ENCODE measurements around the gene GLI3. TPM values are rescaled to one million over a fixed set of nuclear protein-coding genes. Genes with fewer than 3 reads are reported as not detected.

Gene GLI3
- total and polyA plus RNA-seq, 9 donors: 7.6 to 25.2 (median 15.6) TPM

DNA sequence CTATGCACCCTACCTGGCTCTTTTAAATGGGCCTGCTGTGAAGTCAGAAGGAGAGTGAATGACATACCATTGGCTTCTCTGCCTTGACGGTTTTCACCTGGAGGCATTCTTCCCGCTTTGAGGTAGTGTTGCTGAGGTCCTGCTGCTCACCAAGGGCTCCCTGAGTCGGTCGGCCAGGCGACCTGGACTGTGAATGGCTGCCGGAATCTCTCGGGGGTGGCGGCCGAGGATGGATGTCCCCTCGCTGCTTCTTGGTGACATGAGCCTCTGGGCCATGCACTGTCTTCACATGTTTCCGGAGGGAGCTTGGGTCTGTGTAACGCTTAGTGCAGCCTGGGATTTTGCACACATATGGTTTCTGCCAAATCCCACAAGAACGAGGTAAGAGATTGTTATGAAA lies 264.7 kb downstream of the GLI3 start:
- Histone ChIP-seq H3K9me3 (replicated peaks; ENCODE audit: control insufficient read depth, low read depth, low read length) (no peaks in the 10 kb centered on the region), H3K4me3 (ENCODE audit: low read length) (no peak overlapping the region), H3K4me1 (ENCODE audit: control insufficient read depth, insufficient read depth, low read length) (peaks cover 4% of the 10 kb centered on the region), H3K27me3 (ENCODE audit: control insufficient read depth, insufficient read depth, low read length) (no peaks in the 10 kb centered on the region), H3K36me3 (ENCODE audit: control insufficient read depth, insufficient read depth, low read length) (peaks cover 43% of the 10 kb centered on the region), H3K27ac (ENCODE audit: low read length) (no peak overlapping the region)
- no peak for DNase-seq
- WGBS (ENCODE audit: insufficient coverage): 85% methylated on average over 12 of the region's 13 CpGs

DNA sequence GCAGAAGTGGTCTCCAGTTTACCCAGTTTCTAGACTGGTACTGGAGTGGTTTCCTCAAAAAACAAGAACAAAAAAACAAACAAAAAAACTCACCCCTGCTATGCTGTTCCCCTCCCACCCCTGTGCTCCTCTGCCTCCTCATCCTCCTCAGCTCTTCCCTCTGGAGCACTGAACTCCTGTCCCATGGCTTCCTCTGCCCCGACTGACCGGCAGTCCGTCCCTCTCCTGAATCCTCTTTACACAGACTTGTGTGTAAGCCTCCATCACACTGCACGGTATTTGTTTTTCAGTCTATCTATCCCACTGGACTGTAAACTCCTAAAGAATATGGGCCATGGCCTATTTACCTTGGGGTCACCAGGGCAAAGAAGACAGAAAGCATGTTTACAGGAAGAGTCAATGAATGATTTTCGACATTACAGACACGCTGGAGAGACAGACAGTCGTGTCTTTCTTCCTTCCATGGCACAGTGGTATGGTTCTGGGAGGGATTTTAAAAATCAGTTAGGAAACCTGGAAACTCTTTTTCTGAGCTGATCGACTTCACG lies 265.3 kb downstream of the GLI3 start:
- no peak overlapping the region for H3K27ac ChIP-seq (ENCODE audit: low read length)
- H3K36me3 ChIP-seq (ENCODE audit: control insufficient read depth, insufficient read depth, low read length): peaks cover 48% of the 10 kb centered on the region
- no peaks in the 10 kb centered on the region for H3K27me3 ChIP-seq (ENCODE audit: control insufficient read depth, insufficient read depth, low read length)
- H3K9me3 ChIP-seq (replicated peaks; ENCODE audit: control insufficient read depth, low read depth, low read length): no peaks in the 10 kb centered on the region
- H3K4me1 ChIP-seq (ENCODE audit: control insufficient read depth, insufficient read depth, low read length): no peaks in the 10 kb centered on the region
- WGBS (ENCODE audit: insufficient coverage): 89% methylated on average over 4 of the region's 9 CpGs
- no peak for DNase-seq
- no peak overlapping the region for H3K4me3 ChIP-seq (ENCODE audit: low read length)

DNA sequence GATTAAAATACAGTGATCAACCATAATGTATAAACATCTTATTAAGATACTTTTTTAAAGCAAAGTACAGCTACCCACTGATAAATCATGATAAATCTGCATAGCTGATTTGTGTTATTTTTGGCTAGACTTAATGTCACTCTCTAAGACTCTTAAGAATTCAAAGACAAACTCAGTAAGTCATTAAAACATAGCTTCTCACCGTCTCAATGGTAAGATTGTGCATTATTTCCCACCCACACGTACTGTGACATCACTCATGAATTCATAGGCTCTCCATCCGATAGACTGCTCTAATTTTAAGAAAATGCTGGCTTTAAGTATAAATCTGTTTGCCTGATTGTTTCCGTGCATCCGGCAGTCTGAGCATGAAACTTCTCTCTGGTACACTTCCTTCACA lies 266.1 kb downstream of the GLI3 start:
- Histone ChIP-seq H3K36me3 (ENCODE audit: control insufficient read depth, insufficient read depth, low read length) (peaks cover 50% of the 10 kb centered on the region), H3K4me3 (ENCODE audit: low read length) (no peak overlapping the region), H3K4me1 (ENCODE audit: control insufficient read depth, insufficient read depth, low read length) (no peaks in the 10 kb centered on the region), H3K27ac (ENCODE audit: low read length) (no peak overlapping the region), H3K27me3 (ENCODE audit: control insufficient read depth, insufficient read depth, low read length) (no peaks in the 10 kb centered on the region), H3K9me3 (replicated peaks; ENCODE audit: control insufficient read depth, low read depth, low read length) (no peaks in the 10 kb centered on the region)
- no peak for DNase-seq
- 60% methylated on average over 1 of the region's 5 CpGs for WGBS (ENCODE audit: insufficient coverage)

DNA sequence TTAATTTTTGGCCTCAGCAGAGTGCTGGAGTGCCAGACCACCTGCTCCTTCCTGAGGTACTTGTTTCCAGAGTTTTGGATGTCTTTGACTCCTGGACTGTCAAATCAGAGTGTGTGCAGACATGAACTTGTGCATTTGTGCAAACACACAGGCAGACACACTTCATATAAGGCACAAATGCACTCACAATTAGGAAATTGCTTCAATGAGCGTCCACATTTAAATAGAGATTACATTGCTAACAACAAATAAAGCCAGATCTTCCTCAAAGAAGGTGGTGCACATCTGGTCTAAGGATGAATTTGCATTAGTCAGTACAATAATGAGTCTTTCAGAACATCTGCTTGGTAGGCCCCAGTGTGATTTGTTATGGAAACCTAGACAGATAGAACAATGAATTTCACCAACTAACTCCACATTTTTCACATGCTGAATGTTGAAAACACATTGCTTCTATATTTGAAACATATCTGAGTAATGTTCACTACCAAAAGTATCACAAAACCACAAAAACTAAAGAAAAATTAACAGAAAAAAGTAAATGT lies 267.4 kb downstream of the GLI3 start:
- Histone ChIP-seq H3K4me1 (ENCODE audit: control insufficient read depth, insufficient read depth, low read length) (no peaks in the 10 kb centered on the region), H3K9me3 (replicated peaks; ENCODE audit: control insufficient read depth, low read depth, low read length) (no peaks in the 10 kb centered on the region), H3K36me3 (ENCODE audit: control insufficient read depth, insufficient read depth, low read length) (peaks cover 58% of the 10 kb centered on the region), H3K4me3 (ENCODE audit: low read length) (no peak overlapping the region), H3K27ac (ENCODE audit: low read length) (no peak overlapping the region), H3K27me3 (ENCODE audit: control insufficient read depth, insufficient read depth, low read length) (no peaks in the 10 kb centered on the region)
- no CpG with 5 or more reads among the region's 1 CpG for WGBS (ENCODE audit: insufficient coverage)
- DNase-seq: peak; percentile 59

DNA sequence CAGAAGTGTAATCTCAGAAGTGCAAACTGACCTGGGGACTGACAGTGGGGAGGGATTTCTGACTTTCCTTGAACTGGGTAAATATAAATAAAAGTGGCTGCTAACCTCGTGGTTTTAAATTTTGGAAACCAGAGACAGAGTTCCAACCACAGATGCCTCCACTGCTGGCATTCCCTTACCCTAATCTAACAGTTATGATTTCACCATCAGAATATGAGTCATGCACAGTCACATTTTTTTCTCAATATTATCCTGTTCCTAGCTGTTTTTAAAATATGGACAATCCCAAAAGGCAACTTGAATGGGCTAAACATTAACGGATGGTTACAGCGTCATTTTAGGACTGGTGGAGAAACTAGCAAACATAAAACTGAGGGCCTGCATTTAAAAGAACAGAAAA lies 269.9 kb downstream of the GLI3 start:
- no peak for DNase-seq
- Histone ChIP-seq H3K27ac (ENCODE audit: low read length) (no peak overlapping the region), H3K9me3 (replicated peaks; ENCODE audit: control insufficient read depth, low read depth, low read length) (no peaks in the 10 kb centered on the region), H3K36me3 (ENCODE audit: control insufficient read depth, insufficient read depth, low read length) (peaks cover 56% of the 10 kb centered on the region), H3K4me3 (ENCODE audit: low read length) (no peak overlapping the region), H3K27me3 (ENCODE audit: control insufficient read depth, insufficient read depth, low read length) (no peaks in the 10 kb centered on the region), H3K4me1 (ENCODE audit: control insufficient read depth, insufficient read depth, low read length) (no peaks in the 10 kb centered on the region)
- no CpG with 5 or more reads among the region's 3 CpGs for WGBS (ENCODE audit: insufficient coverage)

DNA sequence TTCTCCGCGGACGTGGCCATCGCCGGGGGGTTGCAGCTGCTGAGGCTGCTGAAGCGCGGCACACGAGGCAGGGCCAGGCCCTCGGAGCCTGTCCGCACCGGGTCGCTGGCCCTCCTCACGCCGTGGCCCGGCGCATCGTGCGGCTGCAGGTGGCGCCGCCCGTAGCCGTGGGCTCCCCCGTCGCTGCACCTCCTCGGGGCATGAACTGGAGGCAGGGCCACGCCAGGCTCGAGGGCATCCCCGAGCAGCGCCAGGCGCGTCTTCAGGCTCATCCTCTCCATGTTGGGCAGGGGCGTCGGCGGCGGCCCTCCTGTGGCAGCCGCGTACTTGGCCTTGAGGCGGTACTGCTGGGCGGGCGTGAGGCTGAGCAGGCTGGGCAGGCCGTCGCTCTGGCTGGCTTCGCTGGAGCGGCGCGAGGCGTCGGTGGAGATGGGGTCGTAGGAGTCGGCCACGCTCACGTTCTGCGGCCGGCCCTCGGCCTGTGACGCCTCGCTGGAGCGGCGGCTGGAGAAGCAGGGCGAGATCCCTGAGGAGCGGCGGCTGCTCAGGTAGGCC lies 271.0 kb downstream of the GLI3 start:
- Histone ChIP-seq H3K27me3 (ENCODE audit: control insufficient read depth, insufficient read depth, low read length) (no peaks in the 10 kb centered on the region), H3K4me1 (ENCODE audit: control insufficient read depth, insufficient read depth, low read length) (no peaks in the 10 kb centered on the region), H3K4me3 (ENCODE audit: low read length) (no peak overlapping the region), H3K36me3 (ENCODE audit: control insufficient read depth, insufficient read depth, low read length) (peaks cover 53% of the 10 kb centered on the region), H3K27ac (ENCODE audit: low read length) (no peak overlapping the region), H3K9me3 (replicated peaks; ENCODE audit: control insufficient read depth, low read depth, low read length) (no peaks in the 10 kb centered on the region)
- no peak for DNase-seq
- 96% methylated on average over 62 of the region's 62 CpGs for WGBS (ENCODE audit: insufficient coverage)

DNA sequence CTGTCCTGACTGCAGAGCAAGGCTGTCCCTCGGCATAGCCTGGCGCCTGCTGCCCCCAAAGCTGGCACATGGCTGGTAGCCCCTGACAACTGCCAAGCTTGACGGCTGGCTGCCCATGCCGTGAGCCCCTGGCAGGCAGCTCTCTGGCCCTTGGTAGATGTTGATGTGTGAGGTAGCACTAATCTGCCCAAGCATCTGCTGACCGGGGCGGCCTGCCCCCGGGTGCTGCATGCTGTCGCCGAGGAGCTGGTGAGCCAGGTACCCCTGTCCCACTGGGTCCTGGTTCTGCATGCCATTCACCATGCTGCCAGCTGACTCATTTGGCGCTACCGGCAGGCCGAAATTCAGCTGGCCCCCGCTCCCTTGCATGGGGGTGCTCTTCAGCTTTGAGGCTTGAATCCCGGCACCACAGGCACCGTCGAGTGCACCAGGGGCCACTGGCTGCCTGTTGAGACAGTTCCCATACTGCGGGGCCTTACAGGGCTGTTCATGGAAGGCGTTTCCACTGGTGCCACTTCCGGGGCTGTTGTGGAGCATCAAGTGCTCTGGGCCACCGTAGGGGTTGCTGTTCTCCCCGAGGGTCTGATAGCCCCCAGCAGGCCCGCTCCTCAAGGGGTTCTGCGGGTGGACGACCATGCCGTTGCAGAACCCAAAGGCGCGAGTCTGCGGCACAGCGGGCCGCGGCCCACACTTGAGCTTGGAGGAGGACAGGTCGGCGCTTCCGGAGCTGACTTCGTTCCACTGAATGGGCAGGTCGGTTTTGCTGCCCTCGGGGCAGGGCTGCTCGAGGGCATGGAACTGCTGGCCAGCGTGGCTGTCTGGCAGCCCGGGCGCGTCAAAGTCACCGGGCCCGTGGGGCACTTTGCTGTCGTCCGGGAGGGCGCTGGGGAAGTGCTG lies 271.9 kb downstream of the GLI3 start:
- no peak for DNase-seq
- H3K9me3 ChIP-seq (replicated peaks; ENCODE audit: control insufficient read depth, low read depth, low read length): no peaks in the 10 kb centered on the region
- H3K4me3 ChIP-seq (ENCODE audit: low read length): no peak overlapping the region
- no peak overlapping the region for H3K27ac ChIP-seq (ENCODE audit: low read length)
- H3K4me1 ChIP-seq (ENCODE audit: control insufficient read depth, insufficient read depth, low read length): no peaks in the 10 kb centered on the region
- H3K36me3 ChIP-seq (ENCODE audit: control insufficient read depth, insufficient read depth, low read length): peaks cover 56% of the 10 kb centered on the region
- WGBS (ENCODE audit: insufficient coverage): 96% methylated on average over 45 of the region's 47 CpGs
- H3K27me3 ChIP-seq (ENCODE audit: control insufficient read depth, insufficient read depth, low read length): no peaks in the 10 kb centered on the region

DNA sequence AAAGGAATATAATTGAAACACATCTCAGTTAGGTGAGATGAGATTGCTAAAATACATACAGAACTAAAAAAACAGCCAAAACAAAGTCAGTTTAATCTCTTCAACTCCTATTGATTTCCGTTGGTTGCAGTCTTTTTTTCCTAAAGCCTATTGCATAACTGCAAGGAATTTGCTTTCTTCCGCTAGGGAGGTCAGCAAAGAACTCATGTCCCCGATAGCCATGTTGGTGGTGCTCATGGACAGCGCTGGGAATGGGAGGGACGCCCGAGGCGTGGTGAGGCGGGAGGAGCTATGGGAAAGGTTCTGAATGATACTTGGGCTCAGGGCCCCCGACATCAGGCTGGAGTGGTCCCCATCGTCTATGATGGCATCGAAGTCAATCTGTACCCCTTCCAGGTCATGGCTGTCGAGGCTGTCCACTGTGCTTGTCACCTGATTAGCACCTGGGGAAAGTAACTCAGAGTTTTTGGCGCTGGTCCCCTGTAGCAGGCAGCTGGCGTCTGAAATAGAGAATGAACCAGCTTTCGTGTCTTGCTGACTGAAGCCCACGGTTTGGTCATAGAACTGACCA lies 272.7 kb downstream of the GLI3 start:
- WGBS (ENCODE audit: insufficient coverage): 88% methylated on average over 15 of the region's 16 CpGs
- H3K36me3 ChIP-seq (ENCODE audit: control insufficient read depth, insufficient read depth, low read length): peaks cover 55% of the 10 kb centered on the region
- DNase-seq: no peak
- H3K27ac ChIP-seq (ENCODE audit: low read length): no peak overlapping the region
- no peaks in the 10 kb centered on the region for H3K27me3 ChIP-seq (ENCODE audit: control insufficient read depth, insufficient read depth, low read length)
- H3K4me1 ChIP-seq (ENCODE audit: control insufficient read depth, insufficient read depth, low read length): no peaks in the 10 kb centered on the region
- no peaks in the 10 kb centered on the region for H3K9me3 ChIP-seq (replicated peaks; ENCODE audit: control insufficient read depth, low read depth, low read length)
- H3K4me3 ChIP-seq (ENCODE audit: low read length): no peak overlapping the region

DNA sequence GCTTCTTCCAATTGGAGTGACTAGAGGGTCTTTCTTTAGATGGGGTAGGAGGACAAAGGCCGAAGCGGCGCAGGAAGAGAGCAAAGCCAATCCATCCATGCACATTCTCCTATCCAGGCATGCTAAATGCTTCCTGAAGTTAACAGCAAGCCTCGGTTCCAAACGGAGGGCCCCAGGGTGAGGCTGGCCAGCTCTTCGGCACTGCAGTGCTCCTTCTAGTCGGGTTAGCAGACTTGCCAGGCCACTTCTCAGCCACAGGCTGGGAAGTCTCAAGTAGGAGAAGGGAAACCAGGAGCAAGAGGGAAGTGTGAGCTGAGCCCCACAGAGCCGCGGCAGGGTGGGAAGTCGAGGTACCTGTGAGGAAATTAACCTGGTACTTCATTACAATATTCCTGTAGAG lies 280.3 kb downstream of the GLI3 start:
- 36% methylated on average over 5 of the region's 10 CpGs for WGBS (ENCODE audit: insufficient coverage)
- Histone ChIP-seq H3K9me3 (replicated peaks; ENCODE audit: control insufficient read depth, low read depth, low read length) (no peaks in the 10 kb centered on the region), H3K36me3 (ENCODE audit: control insufficient read depth, insufficient read depth, low read length) (peaks cover 7% of the 10 kb centered on the region), H3K27ac (ENCODE audit: low read length) (peak overlapping the region; percentile 59), H3K4me1 (ENCODE audit: control insufficient read depth, insufficient read depth, low read length) (peaks cover 29% of the 10 kb centered on the region), H3K4me3 (ENCODE audit: low read length) (no peak overlapping the region), H3K27me3 (ENCODE audit: control insufficient read depth, insufficient read depth, low read length) (peaks cover 2% of the 10 kb centered on the region)
- peak; percentile 42 for DNase-seq
